Cardiac fibroblast (primary cell): ENCODE results near the gene RNF44.

ENCODE experiments used
- DNase-seq, 2 donors: peaks; one replicate each; pipeline versions ENCODE4 v3.0.0 to v3.0.0-alpha.2; 2010; ENCODE audit warnings: low read depth in 2 of 2
- H3K4me3 ChIP-seq, 2 donors: replicated peaks in 1 of 2; 1 replicate in 1 of 2; 2 replicates in 1 of 2; pipeline ENCODE4 v1.5.1; 2011; ENCODE audit warnings: low read depth in 2 of 2, low read length in 2 of 2, mild to moderate bottlenecking in 2 of 2, moderate library complexity in 1 of 2
- TF ChIP-seq, protein P1 (sequence below): IDR thresholded peaks from one replicate; pipeline ENCODE4 v1.5.1; 2011; ENCODE audit warnings: low read depth, mild to moderate bottlenecking, low read length, inconsistent platforms

RNF44 gene

GRCh38 chr5:176565760-176566288, 28.6 kb upstream of the RNF44 start:
- no peak overlapping the region for H3K4me3 ChIP-seq
- TF ChIP-seq, protein P1, sequence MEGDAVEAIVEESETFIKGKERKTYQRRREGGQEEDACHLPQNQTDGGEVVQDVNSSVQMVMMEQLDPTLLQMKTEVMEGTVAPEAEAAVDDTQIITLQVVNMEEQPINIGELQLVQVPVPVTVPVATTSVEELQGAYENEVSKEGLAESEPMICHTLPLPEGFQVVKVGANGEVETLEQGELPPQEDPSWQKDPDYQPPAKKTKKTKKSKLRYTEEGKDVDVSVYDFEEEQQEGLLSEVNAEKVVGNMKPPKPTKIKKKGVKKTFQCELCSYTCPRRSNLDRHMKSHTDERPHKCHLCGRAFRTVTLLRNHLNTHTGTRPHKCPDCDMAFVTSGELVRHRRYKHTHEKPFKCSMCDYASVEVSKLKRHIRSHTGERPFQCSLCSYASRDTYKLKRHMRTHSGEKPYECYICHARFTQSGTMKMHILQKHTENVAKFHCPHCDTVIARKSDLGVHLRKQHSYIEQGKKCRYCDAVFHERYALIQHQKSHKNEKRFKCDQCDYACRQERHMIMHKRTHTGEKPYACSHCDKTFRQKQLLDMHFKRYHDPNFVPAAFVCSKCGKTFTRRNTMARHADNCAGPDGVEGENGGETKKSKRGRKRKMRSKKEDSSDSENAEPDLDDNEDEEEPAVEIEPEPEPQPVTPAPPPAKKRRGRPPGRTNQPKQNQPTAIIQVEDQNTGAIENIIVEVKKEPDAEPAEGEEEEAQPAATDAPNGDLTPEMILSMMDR, result no peak
- no peak for DNase-seq

DNA sequence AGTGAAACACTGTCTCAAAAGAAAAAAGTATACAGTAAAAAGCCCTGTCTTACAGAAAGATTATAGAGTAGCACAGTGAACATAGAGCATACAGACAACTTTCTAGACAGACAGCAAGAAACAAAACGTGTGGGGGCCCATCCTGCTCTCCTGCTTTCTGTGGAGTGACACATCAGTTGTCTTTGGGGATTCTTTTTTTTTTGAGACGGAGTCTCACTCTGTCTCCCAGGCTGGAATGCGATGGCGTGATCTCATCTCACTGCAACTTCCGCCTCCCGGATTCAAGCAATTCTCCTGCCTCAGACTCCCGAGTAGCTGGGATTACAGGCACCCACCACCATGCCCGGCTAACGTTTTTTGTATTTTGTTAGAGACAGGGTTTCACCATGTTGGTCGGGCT, 26.8 kb upstream of the RNF44 start:
- no peak overlapping the region for H3K4me3 ChIP-seq
- peak in 1 of 2 donors; percentile 72 for DNase-seq
- TF ChIP-seq, protein P1, result no peak

- DNase-seq, result no peak
- TF ChIP-seq, protein P1, result no peak
- no peak overlapping the region for H3K4me3 ChIP-seq
Measured at GRCh38 chr5:176562189-176562588, 25.0 kb upstream of the RNF44 start.

DNA sequence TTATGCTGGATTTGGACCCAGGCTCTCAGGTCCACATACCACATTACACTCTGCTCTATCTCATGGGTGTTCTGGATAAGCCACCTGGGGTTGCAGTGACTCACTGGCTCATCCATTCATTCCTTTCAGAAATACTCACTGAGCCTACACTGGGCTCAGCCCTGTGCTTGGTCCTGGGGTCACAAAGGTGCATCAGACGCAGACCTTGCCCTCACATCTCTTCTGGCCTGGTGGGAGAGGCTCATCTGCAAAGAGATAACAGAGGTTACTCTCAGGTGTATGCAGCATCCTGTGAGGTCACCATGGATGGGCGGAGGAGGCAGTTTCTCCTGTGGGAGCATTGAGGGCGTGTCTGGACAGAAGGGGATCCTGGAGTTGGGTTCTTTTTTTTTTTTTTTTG, 24.1 kb upstream of the RNF44 start:
- no peak overlapping the region for H3K4me3 ChIP-seq
- TF ChIP-seq, protein P1, result no peak
- DNase-seq, result no peak

DNA sequence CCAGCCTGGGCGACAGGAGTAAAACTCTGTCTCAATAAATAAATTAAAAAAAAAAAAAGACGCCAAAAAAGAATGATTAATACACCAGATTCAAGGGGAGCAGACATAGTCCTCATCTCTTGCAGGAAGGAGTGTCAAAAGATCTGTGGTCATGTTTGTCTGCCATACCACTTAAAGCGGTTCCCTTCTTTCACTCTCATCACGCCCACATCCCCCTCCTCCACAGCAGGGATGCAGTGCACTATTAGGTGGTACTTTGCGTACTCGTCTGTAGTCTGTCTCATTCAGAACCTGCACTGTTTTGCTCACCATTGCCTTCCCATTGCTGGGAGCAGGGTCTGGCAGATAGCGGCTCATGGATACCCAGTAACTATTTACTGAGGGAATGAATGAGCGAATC, 23.2 kb upstream of the RNF44 start:
- no peak for DNase-seq
- TF ChIP-seq, protein P1, result no peak

GRCh38 chr5:176559683-176560082, 22.5 kb upstream of the RNF44 start:
- TF ChIP-seq, protein P1, result no peak
- no peak for DNase-seq
- no peak overlapping the region for H3K4me3 ChIP-seq

More for the DNA sequence above, 23.2 kb upstream of the RNF44 start:
- H3K4me3 ChIP-seq, result no peak overlapping the region

GRCh38 chr5:176557846-176558245, 20.6 kb upstream of the RNF44 start:
- no peak overlapping the region for H3K4me3 ChIP-seq
- no peak for DNase-seq
- TF ChIP-seq, protein P1, result no peak
